PFSK-1 (cell line): ENCODE measurements around the gene KIRREL3.

Experiments used
- FOXP2 ChIP-seq: optimal IDR thresholded peaks from 2 replicates; pipeline ENCODE3; 2011; ENCODE audit warnings: borderline replicate concordance, control low read depth, inconsistent platforms; ENCODE audit not compliant: insufficient read depth; ENCODE audit errors: extremely low read length, extremely low read depth
- POLR2AphosphoS5 ChIP-seq: IDR thresholded peaks from 2 replicates; pipeline ENCODE4 v1.6.1; 2012; ENCODE audit warnings: low read depth, mild to moderate bottlenecking, control low read depth, low read length, moderate library complexity
- REST ChIP-seq, 2 experiments: IDR thresholded peaks; 2 replicates each; pipeline versions ENCODE4 v1.6.1 to v1.8.0; 2011 to 2012; ENCODE audit warnings: low read depth in 2 of 2, low read length in 2 of 2, control low read depth in 1 of 2, inconsistent platforms in 1 of 2, mild to moderate bottlenecking in 1 of 2, moderate library complexity in 1 of 2; ENCODE audit not compliant: insufficient read depth in 1 of 2
- SIN3A ChIP-seq: IDR thresholded peaks from 2 replicates; pipeline ENCODE4 v1.6.1; 2012; ENCODE audit warnings: mild to moderate bottlenecking, low read length, moderate library complexity, borderline replicate concordance; ENCODE audit not compliant: insufficient read depth
- TAF1 ChIP-seq: IDR thresholded peaks from 2 replicates; pipeline ENCODE4 v1.6.1; 2012; ENCODE audit warnings: low read length, control low read depth, borderline replicate concordance; ENCODE audit not compliant: insufficient read depth

KIRREL3 gene

GRCh38 chr11:126604461-126604860, 396.1 kb downstream of the KIRREL3 start:
- TF ChIP-seq TAF1, result no peak

GRCh38 chr11:126603486-126603885, 397.1 kb downstream of the KIRREL3 start:
- no peak for TF ChIP-seq FOXP2
- TF ChIP-seq TAF1, result no peak
- no peak for TF ChIP-seq POLR2AphosphoS5
- no peak for TF ChIP-seq SIN3A
- TF ChIP-seq REST (IDR thresholded peaks at IDR 0.05; ENCODE audit: insufficient read depth in 1 of 2, low read depth in 2 of 2, low read length in 2 of 2), result no peak

- no peak for TF ChIP-seq REST (IDR thresholded peaks at IDR 0.05; ENCODE audit: insufficient read depth in 1 of 2, low read depth in 2 of 2, low read length in 2 of 2)
- no peak for TF ChIP-seq POLR2AphosphoS5
- TF ChIP-seq TAF1, result no peak
- TF ChIP-seq SIN3A, result no peak
- no peak for TF ChIP-seq FOXP2
Observed at GRCh38 chr11:126602993-126603392, 397.6 kb downstream of the KIRREL3 start.

- TF ChIP-seq POLR2AphosphoS5, result no peak
- no peak for TF ChIP-seq TAF1
- TF ChIP-seq REST (IDR thresholded peaks at IDR 0.05; ENCODE audit: insufficient read depth in 1 of 2, low read depth in 2 of 2, low read length in 2 of 2), result no peak
- no peak for TF ChIP-seq FOXP2
- no peak for TF ChIP-seq SIN3A
Observed at GRCh38 chr11:126602349-126602940, 398.1 kb downstream of the KIRREL3 start.

- TF ChIP-seq SIN3A, result no peak
Observed at GRCh38 chr11:126601550-126602215, 398.9 kb downstream of the KIRREL3 start.

GRCh38 chr11:126601136-126601535, 399.4 kb downstream of the KIRREL3 start:
- TF ChIP-seq FOXP2, result no peak
- no peak for TF ChIP-seq SIN3A
- no peak for TF ChIP-seq TAF1
- TF ChIP-seq POLR2AphosphoS5, result no peak
- no peak for TF ChIP-seq REST (IDR thresholded peaks at IDR 0.05; ENCODE audit: insufficient read depth in 1 of 2, low read depth in 2 of 2, low read length in 2 of 2)
